ENCODE data around the gene USP47.

Gene USP47

GRCh38 chr11:11966826-11967668 lies 125.3 kb downstream of the USP47 start:
- DNase-seq (ENCODE audit: insufficient read length, low spot score) = peak; percentile 66
- FAIRE-seq = no peak

GRCh38 chr11:11967669-11968510 lies 126.1 kb downstream of the USP47 start:
- TF ChIP-seq POLR2A (IDR thresholded peaks at IDR 0.05; ENCODE audit: low read depth, low read length) = no peak
- FAIRE-seq (no peak), DNase-seq (ENCODE audit: insufficient read length, low spot score) (no peak)

More at GRCh38 chr11:11966826-11967668, 125.3 kb downstream of the USP47 start:
- no peak for TF ChIP-seq POLR2A (IDR thresholded peaks at IDR 0.05; ENCODE audit: low read depth, low read length)

- no peak for DNase-seq (ENCODE audit: insufficient read length, low spot score)
- FAIRE-seq = no peak
- TF ChIP-seq POLR2A (IDR thresholded peaks at IDR 0.05; ENCODE audit: low read depth, low read length) = no peak
These were observed 126.9 kb downstream of the USP47 start for GRCh38 chr11:11968511-11969280.

- DNase-seq (ENCODE audit: insufficient read length, low spot score) (no peak), FAIRE-seq (no peak)
- TF ChIP-seq POLR2A (IDR thresholded peaks at IDR 0.05; ENCODE audit: low read depth, low read length) = no peak
These were observed 127.8 kb downstream of the USP47 start for GRCh38 chr11:11969380-11970215.

GRCh38 chr11:11970556-11970955 lies 128.8 kb downstream of the USP47 start:
- FAIRE-seq (no peak), DNase-seq (ENCODE audit: insufficient read length, low spot score) (no peak)
- TF ChIP-seq POLR2A (IDR thresholded peaks at IDR 0.05; ENCODE audit: low read depth, low read length) = no peak

- FAIRE-seq (no peak), DNase-seq (ENCODE audit: insufficient read length, low spot score) (no peak)
- TF ChIP-seq POLR2A (IDR thresholded peaks at IDR 0.05; ENCODE audit: low read depth, low read length) = no peak
These were observed 130.3 kb downstream of the USP47 start for GRCh38 chr11:11971906-11972547.

GRCh38 chr11:11972730-11973341 lies 131.1 kb downstream of the USP47 start:
- no peak for FAIRE-seq

GRCh38 chr11:11973361-11973800 lies 131.6 kb downstream of the USP47 start:
- DNase-seq (ENCODE audit: insufficient read length, low spot score) = no peak
- TF ChIP-seq POLR2A (IDR thresholded peaks at IDR 0.05; ENCODE audit: low read depth, low read length) = no peak
- no peak for FAIRE-seq

More at GRCh38 chr11:11972730-11973341, 131.1 kb downstream of the USP47 start:
- TF ChIP-seq POLR2A (IDR thresholded peaks at IDR 0.05; ENCODE audit: low read depth, low read length) = no peak
- no peak for DNase-seq (ENCODE audit: insufficient read length, low spot score)

GRCh38 chr11:11973866-11974265 lies 132.1 kb downstream of the USP47 start:
- no peak for DNase-seq (ENCODE audit: insufficient read length, low spot score)
- FAIRE-seq = no peak
- TF ChIP-seq POLR2A (IDR thresholded peaks at IDR 0.05; ENCODE audit: low read depth, low read length) = no peak

- FAIRE-seq = no peak
- peak; percentile 20; the same call in 1 of the 2 replicates for TF ChIP-seq POLR2A (IDR thresholded peaks at IDR 0.05; ENCODE audit: low read depth, low read length)
- DNase-seq (ENCODE audit: insufficient read length, low spot score) = peak; percentile 62
These were observed 133.7 kb downstream of the USP47 start for GRCh38 chr11:11975201-11976092.

GRCh38 chr11:11976481-11977127 lies 134.8 kb downstream of the USP47 start:
- no peak for DNase-seq (ENCODE audit: insufficient read length, low spot score)
- 0 out of 2 replicates have a peak, but pooled peaks have one; percentile 24 for TF ChIP-seq POLR2A (IDR thresholded peaks at IDR 0.05; ENCODE audit: low read depth, low read length)
- FAIRE-seq = no peak

All from H54 (cell line).